GM12891 (cell line): ENCODE data around the gene RTCA.

Experiments
- PAX5 ChIP-seq: IDR thresholded peaks from 2 replicates; pipeline ENCODE4 v1.6.1; 2011; ENCODE audit warnings: low read length, moderate library complexity, mild to moderate bottlenecking; ENCODE audit not compliant: insufficient read depth, severe bottlenecking
- POLR2A ChIP-seq: IDR thresholded peaks from 2 replicates; pipeline ENCODE4 v1.6.1; 2011; ENCODE audit warnings: low read depth, low read length, control low read depth
- POLR2AphosphoS5 ChIP-seq: IDR thresholded peaks from 2 replicates; pipeline ENCODE4 v1.6.1; 2011; ENCODE audit warnings: low read depth, low read length, control low read depth
- POU2F2 ChIP-seq: IDR thresholded peaks from 2 replicates; pipeline ENCODE4 v1.6.1; 2011; ENCODE audit warnings: low read depth, mild to moderate bottlenecking, control low read depth, low read length, moderate library complexity
- SPI1 ChIP-seq: IDR thresholded peaks from 2 replicates; pipeline ENCODE4 v1.6.1; 2011; ENCODE audit warnings: low read depth, low read length, control low read depth
- TAF1 ChIP-seq: IDR thresholded peaks from 2 replicates; pipeline ENCODE4 v1.6.1; 2011; ENCODE audit warnings: low read depth, low read length, control low read depth

- TF ChIP-seq POLR2A (no peak), POLR2AphosphoS5 (no peak), TAF1 (no peak), SPI1 (no peak), PAX5 (no peak), POU2F2 (no peak)
These were observed 33.9 kb upstream of the RTCA start for GRCh38 chr1:100232156-100232555.
